Mesendoderm (in vitro differentiated cells): ENCODE data around the gene CDC42EP4.

Experiments used
- DNase-seq: peaks from one replicate; pipeline ENCODE4 v3.0.0; 2013
- H2AK5ac ChIP-seq: 2 replicates; pipeline ENCODE4 v1.6.1; 2013; ENCODE audit warnings: low read length, inconsistent platforms
- H2BK120ac ChIP-seq: 2 replicates; pipeline ENCODE4 v1.6.1; 2013; ENCODE audit warnings: low read depth, mild to moderate bottlenecking, low read length, moderate library complexity, mixed read lengths
- H2BK15ac ChIP-seq: replicated peaks from 2 replicates; pipeline ENCODE4 v1.6.1; 2013; ENCODE audit warnings: low read depth, mild to moderate bottlenecking, moderate library complexity
- H2BK5ac ChIP-seq: 2 replicates; pipeline ENCODE4 v1.6.1; 2013; ENCODE audit warnings: low read length, inconsistent platforms
- H3K18ac ChIP-seq: 2 replicates; pipeline ENCODE4 v1.6.1; 2013; ENCODE audit warnings: mild to moderate bottlenecking, low read length, mixed read lengths
- H3K23ac ChIP-seq: one replicate; pipeline ENCODE4 v1.6.1; 2013; ENCODE audit warnings: low read length
- H3K27ac ChIP-seq: 2 replicates; pipeline ENCODE4 v1.5.1; 2013; ENCODE audit warnings: low read depth, mild to moderate bottlenecking, inconsistent platforms, low read length, moderate library complexity
- H3K27me3 ChIP-seq: 2 replicates; pipeline ENCODE4 v1.6.1; 2013; ENCODE audit warnings: low read length, control low read depth, mild to moderate bottlenecking, inconsistent platforms; ENCODE audit not compliant: insufficient read depth, poor library complexity
- H3K36me3 ChIP-seq: 2 replicates; pipeline ENCODE4 v1.6.1; 2013; ENCODE audit warnings: low read length, inconsistent platforms; ENCODE audit not compliant: control insufficient read depth, insufficient read depth
- H3K4ac ChIP-seq: one replicate; pipeline ENCODE4 v1.6.1; 2013; ENCODE audit warnings: low read depth, mild to moderate bottlenecking, low read length, moderate library complexity
- H3K4me1 ChIP-seq: 2 replicates; pipeline ENCODE4 v1.6.1; 2013; ENCODE audit warnings: low read depth, low read length, inconsistent platforms; ENCODE audit not compliant: control insufficient read depth
- H3K4me2 ChIP-seq: 2 replicates; pipeline ENCODE4 v1.6.1; 2013; ENCODE audit warnings: low read length
- H3K4me3 ChIP-seq: 2 replicates; pipeline ENCODE4 v1.5.1; 2013; ENCODE audit warnings: mild to moderate bottlenecking, low read length
- H3K56ac ChIP-seq: one replicate; pipeline ENCODE4 v1.6.1; 2013; ENCODE audit warnings: low read length
- H3K79me1 ChIP-seq: 2 replicates; pipeline ENCODE4 v1.6.1; 2013; ENCODE audit warnings: low read length, inconsistent platforms
- H3K79me2 ChIP-seq: 2 replicates; pipeline ENCODE4 v1.6.1; 2013; ENCODE audit warnings: mild to moderate bottlenecking, low read length; ENCODE audit not compliant: control insufficient read depth, insufficient read depth
- H3K9ac ChIP-seq: 2 replicates; pipeline ENCODE4 v1.6.1; 2013; ENCODE audit warnings: low read length, inconsistent platforms
- H4K5ac ChIP-seq: one replicate; pipeline ENCODE4 v1.6.1; 2013; ENCODE audit warnings: low read length
- H4K8ac ChIP-seq: one replicate; pipeline ENCODE4 v1.6.1; 2013; ENCODE audit warnings: low read depth, mild to moderate bottlenecking, control low read depth, low read length, moderate library complexity
- WGBS: extraction: QIAGEN DNeasy Blood & Tissue Kit; methylation state at CpG from one replicate; pipeline ENCODE4 v1.1.7; 2013; ENCODE audit warnings: low lambda C conversion rate, missing lambda C conversion rate; ENCODE audit not compliant: insufficient coverage; ENCODE audit errors: extremely low coverage; 5-methylcytosine and 5-hydroxymethylcytosine counted together

The CDC42EP4 gene

GRCh38 chr17:73285916-73286862, 25.6 kb downstream of the CDC42EP4 start:
- no peak overlapping the region for H3K4me3 ChIP-seq
- no peak overlapping the region for H3K27ac ChIP-seq
- no peak overlapping the region for H3K4me2 ChIP-seq
- whole genome bisulfite sequencing, result no CpG with 5 or more reads among the region's 52 CpGs
- H3K18ac ChIP-seq, result no peak overlapping the region
- no peaks in the 10 kb centered on the region for H3K4me1 ChIP-seq
- no peak overlapping the region for H2BK15ac ChIP-seq
- DNase-seq, result no peak
- no peak overlapping the region for H3K4ac ChIP-seq
- no peak overlapping the region for H2AK5ac ChIP-seq
- no peak overlapping the region for H3K56ac ChIP-seq
- no peak overlapping the region for H3K23ac ChIP-seq
- H4K8ac ChIP-seq, result no peak overlapping the region
- no peak overlapping the region for H4K5ac ChIP-seq
- no peak overlapping the region for H2BK5ac ChIP-seq
- peaks cover 29% of the 10 kb centered on the region for H3K79me1 ChIP-seq
- peaks cover 1% of the 10 kb centered on the region for H3K36me3 ChIP-seq
- no peak overlapping the region for H3K9ac ChIP-seq
- no peak overlapping the region for H2BK120ac ChIP-seq
- H3K79me2 ChIP-seq, result peaks cover 1% of the 10 kb centered on the region
- H3K27me3 ChIP-seq, result no peaks in the 10 kb centered on the region

GRCh38 chr17:73285603-73285908, 26.2 kb downstream of the CDC42EP4 start:
- Histone ChIP-seq H4K8ac (no peak overlapping the region), H3K27ac (no peak overlapping the region), H3K4me2 (no peak overlapping the region), H2AK5ac (no peak overlapping the region), H3K79me1 (peaks cover 23% of the 10 kb centered on the region), H3K4me3 (no peak overlapping the region), H2BK120ac (no peak overlapping the region), H3K56ac (no peak overlapping the region), H3K18ac (no peak overlapping the region), H3K4ac (no peak overlapping the region), H3K4me1 (no peaks in the 10 kb centered on the region), H2BK15ac (no peak overlapping the region), H3K27me3 (no peaks in the 10 kb centered on the region), H3K36me3 (peaks cover 1% of the 10 kb centered on the region), H3K9ac (no peak overlapping the region), H3K79me2 (no peaks in the 10 kb centered on the region), H2BK5ac (no peak overlapping the region), H3K23ac (no peak overlapping the region), H4K5ac (no peak overlapping the region)
- no CpG with 5 or more reads among the region's 15 CpGs for WGBS
- no peak for DNase-seq

- peaks cover 1% of the 10 kb centered on the region for H3K36me3 ChIP-seq
- WGBS, result no CpG with 5 or more reads among the region's 20 CpGs
- H3K27ac ChIP-seq, result no peak overlapping the region
Observed at GRCh38 chr17:73284906-73285602, 26.7 kb downstream of the CDC42EP4 start.

DNA sequence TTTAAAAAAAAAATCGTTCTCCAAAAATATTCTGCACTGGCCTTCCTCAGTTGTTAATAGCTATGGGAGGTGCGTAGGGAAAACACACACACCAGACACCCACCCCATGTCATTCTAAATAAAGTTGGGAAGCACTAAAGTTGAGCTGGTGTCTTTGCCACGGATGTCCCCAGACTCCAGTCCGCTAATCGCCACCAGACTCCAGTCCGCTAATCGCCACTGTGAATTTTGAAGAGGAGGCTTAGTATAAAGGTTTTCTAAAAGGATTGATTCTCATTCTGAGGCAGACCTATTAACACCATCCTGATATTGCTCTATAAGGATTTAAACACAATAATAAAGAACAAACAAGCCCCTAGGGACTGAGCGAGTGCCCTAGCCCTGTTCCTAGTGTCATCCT, 27.4 kb downstream of the CDC42EP4 start:
- no peak overlapping the region for H2BK15ac ChIP-seq
- no peak overlapping the region for H2AK5ac ChIP-seq
- peaks cover 19% of the 10 kb centered on the region for H3K79me1 ChIP-seq
- H3K18ac ChIP-seq, result no peak overlapping the region
- no peaks in the 10 kb centered on the region for H3K4me1 ChIP-seq
- H4K5ac ChIP-seq, result no peak overlapping the region
- no peak overlapping the region for H4K8ac ChIP-seq
- no peak overlapping the region for H3K4me2 ChIP-seq
- H3K79me2 ChIP-seq, result no peaks in the 10 kb centered on the region
- no peaks in the 10 kb centered on the region for H3K27me3 ChIP-seq
- H3K27ac ChIP-seq, result no peak overlapping the region
- H2BK120ac ChIP-seq, result no peak overlapping the region
- H2BK5ac ChIP-seq, result no peak overlapping the region
- H3K56ac ChIP-seq, result no peak overlapping the region
- no CpG with 5 or more reads among the region's 8 CpGs for WGBS
- H3K4me3 ChIP-seq, result no peak overlapping the region
- no peak overlapping the region for H3K9ac ChIP-seq
- peaks cover 1% of the 10 kb centered on the region for H3K36me3 ChIP-seq
- no peak for DNase-seq
- H3K4ac ChIP-seq, result no peak overlapping the region
- H3K23ac ChIP-seq, result no peak overlapping the region

More at GRCh38 chr17:73284906-73285602, 26.7 kb downstream of the CDC42EP4 start:
- Histone ChIP-seq H2BK5ac (no peak overlapping the region), H3K56ac (no peak overlapping the region), H3K79me1 (peaks cover 19% of the 10 kb centered on the region), H3K9ac (no peak overlapping the region), H3K18ac (no peak overlapping the region), H3K23ac (no peak overlapping the region), H3K27me3 (no peaks in the 10 kb centered on the region), H3K4me3 (no peak overlapping the region), H2AK5ac (no peak overlapping the region), H4K8ac (no peak overlapping the region), H3K4ac (no peak overlapping the region), H3K4me2 (no peak overlapping the region), H2BK120ac (no peak overlapping the region), H4K5ac (no peak overlapping the region), H2BK15ac (no peak overlapping the region), H3K79me2 (no peaks in the 10 kb centered on the region), H3K4me1 (no peaks in the 10 kb centered on the region)
- no peak for DNase-seq

- no peak overlapping the region for H3K18ac ChIP-seq
- no peaks in the 10 kb centered on the region for H3K79me2 ChIP-seq
- no peak overlapping the region for H3K4me2 ChIP-seq
- no peak overlapping the region for H3K23ac ChIP-seq
- no peak overlapping the region for H3K4ac ChIP-seq
- H2BK5ac ChIP-seq, result no peak overlapping the region
- H3K79me1 ChIP-seq, result peaks cover 18% of the 10 kb centered on the region
- H2BK15ac ChIP-seq, result no peak overlapping the region
- peaks cover 1% of the 10 kb centered on the region for H3K36me3 ChIP-seq
- H4K5ac ChIP-seq, result no peak overlapping the region
- WGBS, result no CpG with 5 or more reads among the region's 10 CpGs
- H2AK5ac ChIP-seq, result no peak overlapping the region
- no peak overlapping the region for H3K27ac ChIP-seq
- no peaks in the 10 kb centered on the region for H3K4me1 ChIP-seq
- no peak overlapping the region for H3K4me3 ChIP-seq
- no peak overlapping the region for H2BK120ac ChIP-seq
- peak; percentile 85 for DNase-seq
- H3K27me3 ChIP-seq, result no peaks in the 10 kb centered on the region
- H3K9ac ChIP-seq, result no peak overlapping the region
- H3K56ac ChIP-seq, result no peak overlapping the region
- H4K8ac ChIP-seq, result no peak overlapping the region
Observed at GRCh38 chr17:73283841-73284282, 27.9 kb downstream of the CDC42EP4 start.
